Choroid plexus epithelial cell (primary cell): ENCODE results near the gene MDM2.

Source experiments
- DNase-seq: peaks from one replicate; pipeline ENCODE4 v3.0.0-alpha.2; 2010; ENCODE audit warnings: low read depth
- H3K4me3 ChIP-seq: 2 replicates; pipeline ENCODE4 v1.5.1; 2011; ENCODE audit warnings: low read depth, mild to moderate bottlenecking, control low read depth, low read length, moderate library complexity
- TF ChIP-seq, protein P1 (sequence below): conservative IDR thresholded peaks from 2 replicates; pipeline ENCODE4 v1.5.1; 2011; ENCODE audit warnings: low read depth, mild to moderate bottlenecking, control low read depth, inconsistent platforms, low read length, moderate library complexity

Gene MDM2

DNA sequence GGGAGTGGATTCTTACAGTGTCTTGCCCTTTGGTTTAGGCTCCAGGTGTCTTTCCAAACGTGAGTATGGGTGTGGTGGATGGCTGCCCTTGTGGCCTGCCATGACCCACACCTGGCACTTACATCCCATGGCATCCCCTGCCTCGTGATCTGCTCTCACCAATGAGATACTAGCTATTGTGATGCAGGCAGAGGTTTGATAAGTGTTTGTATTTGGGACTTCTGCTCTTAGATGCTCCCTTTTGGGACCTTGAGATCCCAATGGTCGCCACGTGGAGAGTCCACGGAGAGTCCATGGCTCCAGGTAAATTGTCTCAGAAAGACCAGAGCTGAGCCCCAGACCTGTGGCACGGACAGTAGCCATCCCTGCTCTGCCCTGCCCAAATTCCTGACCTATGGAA lies 62.5 kb downstream of the MDM2 start:
- TF ChIP-seq, protein P1, sequence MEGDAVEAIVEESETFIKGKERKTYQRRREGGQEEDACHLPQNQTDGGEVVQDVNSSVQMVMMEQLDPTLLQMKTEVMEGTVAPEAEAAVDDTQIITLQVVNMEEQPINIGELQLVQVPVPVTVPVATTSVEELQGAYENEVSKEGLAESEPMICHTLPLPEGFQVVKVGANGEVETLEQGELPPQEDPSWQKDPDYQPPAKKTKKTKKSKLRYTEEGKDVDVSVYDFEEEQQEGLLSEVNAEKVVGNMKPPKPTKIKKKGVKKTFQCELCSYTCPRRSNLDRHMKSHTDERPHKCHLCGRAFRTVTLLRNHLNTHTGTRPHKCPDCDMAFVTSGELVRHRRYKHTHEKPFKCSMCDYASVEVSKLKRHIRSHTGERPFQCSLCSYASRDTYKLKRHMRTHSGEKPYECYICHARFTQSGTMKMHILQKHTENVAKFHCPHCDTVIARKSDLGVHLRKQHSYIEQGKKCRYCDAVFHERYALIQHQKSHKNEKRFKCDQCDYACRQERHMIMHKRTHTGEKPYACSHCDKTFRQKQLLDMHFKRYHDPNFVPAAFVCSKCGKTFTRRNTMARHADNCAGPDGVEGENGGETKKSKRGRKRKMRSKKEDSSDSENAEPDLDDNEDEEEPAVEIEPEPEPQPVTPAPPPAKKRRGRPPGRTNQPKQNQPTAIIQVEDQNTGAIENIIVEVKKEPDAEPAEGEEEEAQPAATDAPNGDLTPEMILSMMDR: no peak
- DNase-seq: no peak
- H3K4me3 ChIP-seq: no peak overlapping the region

DNA sequence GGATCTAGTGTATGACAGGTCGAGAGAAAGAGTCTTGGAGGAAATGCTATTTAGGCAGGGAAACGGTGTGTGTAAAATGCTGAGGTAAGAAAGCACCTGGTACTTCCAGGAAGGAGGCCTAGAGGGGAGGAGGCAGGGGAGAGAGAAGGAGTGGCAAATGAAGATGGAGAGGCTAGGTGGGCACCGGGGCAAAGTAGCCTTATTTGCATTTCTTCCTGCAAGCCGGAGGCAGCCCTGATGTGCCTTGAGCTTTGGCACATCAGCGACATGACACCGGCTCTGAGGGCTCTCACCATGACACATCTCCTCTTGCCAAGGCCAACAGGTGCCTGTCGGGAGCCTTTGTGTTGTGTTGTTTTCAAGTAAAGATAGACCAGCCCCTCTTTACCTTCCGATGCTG lies 63.4 kb downstream of the MDM2 start:
- DNase-seq: no peak
- TF ChIP-seq, protein P1: no peak
- no peak overlapping the region for H3K4me3 ChIP-seq

DNA sequence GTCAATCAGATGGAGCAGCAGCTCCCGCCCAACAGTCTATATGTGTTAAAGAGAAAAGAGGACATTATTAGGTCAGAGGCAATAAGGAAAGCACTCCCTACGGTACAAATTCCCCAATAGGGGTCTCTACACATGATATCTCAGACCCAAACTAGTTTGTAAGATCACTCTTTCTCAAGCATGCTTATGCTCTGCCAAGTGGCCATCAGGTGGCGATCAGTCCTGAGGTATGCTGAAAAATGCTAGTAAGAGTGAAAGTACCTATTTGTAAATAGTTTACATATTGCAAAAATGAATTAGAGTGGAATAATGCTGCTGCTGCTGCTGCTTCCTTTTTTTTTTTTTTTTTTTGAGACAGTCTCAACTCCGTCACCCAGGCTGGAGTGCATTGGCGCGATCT lies 63.9 kb downstream of the MDM2 start:
- TF ChIP-seq, protein P1: peak; percentile 75
- DNase-seq: peak; percentile 77
- H3K4me3 ChIP-seq: no peak overlapping the region

DNA sequence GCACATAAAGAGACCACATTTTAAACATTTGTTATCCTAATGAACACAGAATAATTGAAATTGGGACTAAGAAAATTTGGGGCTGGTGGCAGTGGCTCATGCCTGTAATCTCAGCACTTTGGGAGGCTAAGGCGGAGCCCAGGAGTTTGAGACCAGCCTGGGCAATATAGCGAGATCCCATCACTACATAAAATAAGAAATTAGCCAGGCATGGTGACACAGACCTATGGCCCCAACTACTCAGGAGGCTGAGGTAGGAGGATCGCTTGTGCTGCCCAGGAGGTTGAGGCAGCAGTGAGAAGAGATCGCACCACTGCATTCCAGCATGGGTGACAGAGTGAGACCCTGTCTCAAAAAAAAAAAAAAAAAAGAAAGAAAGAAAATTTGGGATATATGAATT lies 65.3 kb downstream of the MDM2 start:
- TF ChIP-seq, protein P1: no peak
- DNase-seq: no peak
- H3K4me3 ChIP-seq: no peak overlapping the region

DNA sequence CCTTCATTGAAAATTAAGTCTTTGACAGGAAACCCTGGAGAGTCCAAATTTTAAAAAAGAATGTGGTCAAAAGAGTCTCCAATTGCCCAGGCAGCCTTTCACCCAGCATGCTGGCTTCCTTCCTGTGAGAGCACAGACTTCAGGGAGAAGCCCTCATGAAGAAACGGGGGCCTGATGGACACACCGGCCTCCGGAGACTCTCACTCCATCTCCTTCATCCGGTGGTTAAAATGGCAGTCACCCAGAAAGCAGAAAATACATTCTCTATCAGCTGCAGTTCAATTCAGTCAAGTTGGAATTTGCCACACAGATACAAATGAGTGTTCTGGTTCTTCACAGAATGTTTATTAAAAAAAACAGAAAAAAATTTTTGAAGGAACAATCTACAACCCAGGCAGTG lies 68.5 kb downstream of the MDM2 start:
- DNase-seq: peak; percentile 46
- H3K4me3 ChIP-seq: no peak overlapping the region
- TF ChIP-seq, protein P1: no peak

DNA sequence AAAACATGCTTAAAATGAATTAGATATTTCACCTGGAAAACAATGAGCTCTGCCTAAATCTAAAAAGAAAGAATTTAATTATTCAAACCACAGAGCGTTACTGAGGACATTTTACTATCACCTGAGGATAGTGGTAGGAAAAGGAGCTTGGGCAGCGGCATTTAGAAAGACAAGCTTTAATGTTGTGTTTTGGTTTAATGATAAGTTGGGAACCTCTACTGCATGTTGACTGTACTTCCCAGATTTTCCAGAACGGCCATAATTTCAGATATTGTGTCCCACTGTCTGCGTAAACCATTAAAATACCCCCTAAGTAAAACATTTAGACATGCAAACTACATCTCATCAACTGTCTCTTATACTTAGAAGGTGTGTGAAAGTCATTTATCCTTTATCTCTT lies 69.6 kb downstream of the MDM2 start:
- DNase-seq: no peak
- TF ChIP-seq, protein P1: no peak
- H3K4me3 ChIP-seq: no peak overlapping the region

DNA sequence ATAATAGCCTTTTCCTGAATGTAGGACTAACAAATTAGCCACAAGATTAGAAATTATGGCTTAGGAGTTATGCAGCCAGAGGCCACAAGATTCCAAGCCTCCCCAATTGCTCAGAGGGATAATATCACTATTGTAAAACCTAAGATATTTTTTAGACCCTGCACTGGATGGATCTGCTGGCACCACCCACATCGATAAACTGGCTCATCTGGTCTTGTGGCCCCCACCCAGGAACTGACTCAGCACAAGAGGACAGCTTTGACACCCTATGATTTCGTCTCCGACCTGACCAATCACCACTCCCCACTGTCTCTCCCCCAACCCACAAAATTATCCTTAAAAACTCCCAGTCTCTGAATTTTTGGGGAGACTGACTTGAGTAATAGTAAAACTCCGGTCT lies 70.3 kb downstream of the MDM2 start:
- TF ChIP-seq, protein P1: no peak
- no peak for DNase-seq
- H3K4me3 ChIP-seq: no peak overlapping the region
